Breast epithelium (tissue), 3 donors: ENCODE data around the gene PUM2.

Experiments used
- CTCF ChIP-seq, 3 donors: fragments of 450-650 bp; IDR thresholded peaks; one replicate each; pipeline ENCODE4 v1.5.1; 2016 to 2017; ENCODE audit warnings: antibody characterized with exemption in 3 of 3, mild to moderate bottlenecking in 3 of 3, moderate library complexity in 3 of 3
- POLR2A ChIP-seq: fragments of 450-650 bp; IDR thresholded peaks from one replicate; pipeline ENCODE4 v1.6.1; 2016; ENCODE audit warnings: antibody characterized with exemption, mild to moderate bottlenecking, moderate library complexity

DNA sequence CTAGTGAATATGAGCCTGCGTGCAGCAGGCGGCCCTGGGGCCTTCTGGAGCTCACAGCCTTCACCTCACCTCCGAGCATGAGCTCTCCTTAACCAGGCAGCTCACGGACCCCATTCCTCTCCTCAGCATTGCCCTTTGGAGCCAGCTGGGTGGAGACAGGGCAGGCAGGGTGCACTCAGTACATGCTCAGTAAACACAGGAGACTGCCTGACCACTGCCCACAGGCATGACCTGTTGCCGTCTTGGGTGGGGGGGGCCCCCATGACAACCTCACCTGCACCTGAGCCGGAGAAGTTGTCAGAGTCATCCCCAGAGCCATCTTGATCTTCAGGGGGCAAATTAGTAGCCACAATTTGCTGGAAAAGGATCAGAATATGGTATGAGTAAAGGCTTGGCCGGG lies 145.6 kb downstream of the PUM2 start:
- TF ChIP-seq CTCF (IDR thresholded peaks at IDR 0.05) (no peak), POLR2A (no peak)
